ENCODE data around the gene TCERG1L.

Gene TCERG1L

DNA sequence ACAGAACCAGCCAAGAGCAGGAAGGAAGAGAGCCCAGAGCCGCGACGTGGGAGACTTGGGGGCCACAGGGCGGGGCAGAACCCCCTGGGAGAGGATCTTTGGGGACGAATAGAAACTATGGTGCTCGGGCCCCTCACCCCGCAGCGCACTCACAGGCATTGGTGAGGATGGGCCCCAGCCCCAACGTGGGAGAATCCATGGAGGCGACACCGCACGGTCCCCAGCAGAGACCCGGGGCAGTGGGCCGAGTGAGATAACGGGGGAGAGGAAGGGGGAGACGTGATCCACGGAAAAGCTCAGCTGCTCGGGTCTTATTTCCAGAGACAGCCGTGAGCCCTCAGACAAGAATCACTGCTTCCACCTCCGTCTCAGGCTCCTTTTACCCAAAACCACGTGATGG lies 222.4 kb downstream of the TCERG1L start:
- Histone ChIP-seq H3K27ac (ENCODE audit: low read depth, low read length) (no peak overlapping the region), H2AFZ (ENCODE audit: low read depth, low read length, severe bottlenecking) (no peak overlapping the region), H3K36me3 (ENCODE audit: low read length) (no peaks in the 10 kb centered on the region), H3K9me2 (replicated peaks; ENCODE audit: insufficient read depth, low read length) (no peaks in the 10 kb centered on the region), H4K20me1 (ENCODE audit: low read depth, low read length) (no peaks in the 10 kb centered on the region), H3K27me3 (ENCODE audit: low read length) (no peaks in the 10 kb centered on the region), H3F3A (ENCODE audit: insufficient read depth) (no peaks in the 10 kb centered on the region), H3K9ac (ENCODE audit: low read length) (no peak overlapping the region), H3K4me3 (ENCODE audit: insufficient read depth, low read length, poor library complexity, severe bottlenecking) (no peak overlapping the region), H3K4me2 (ENCODE audit: low read depth, low read length, poor library complexity, severe bottlenecking) (no peak overlapping the region), H3K9me3 (ENCODE audit: insufficient read depth, low read length) (no peaks in the 10 kb centered on the region), H3K79me2 (ENCODE audit: insufficient read depth, low read length) (no peaks in the 10 kb centered on the region)
- no peak for TF ChIP-seq EZH2phosphoT487 (conservative IDR thresholded peaks at IDR 0.05; ENCODE audit: low read length)
- TF ChIP-seq, protein P1, sequence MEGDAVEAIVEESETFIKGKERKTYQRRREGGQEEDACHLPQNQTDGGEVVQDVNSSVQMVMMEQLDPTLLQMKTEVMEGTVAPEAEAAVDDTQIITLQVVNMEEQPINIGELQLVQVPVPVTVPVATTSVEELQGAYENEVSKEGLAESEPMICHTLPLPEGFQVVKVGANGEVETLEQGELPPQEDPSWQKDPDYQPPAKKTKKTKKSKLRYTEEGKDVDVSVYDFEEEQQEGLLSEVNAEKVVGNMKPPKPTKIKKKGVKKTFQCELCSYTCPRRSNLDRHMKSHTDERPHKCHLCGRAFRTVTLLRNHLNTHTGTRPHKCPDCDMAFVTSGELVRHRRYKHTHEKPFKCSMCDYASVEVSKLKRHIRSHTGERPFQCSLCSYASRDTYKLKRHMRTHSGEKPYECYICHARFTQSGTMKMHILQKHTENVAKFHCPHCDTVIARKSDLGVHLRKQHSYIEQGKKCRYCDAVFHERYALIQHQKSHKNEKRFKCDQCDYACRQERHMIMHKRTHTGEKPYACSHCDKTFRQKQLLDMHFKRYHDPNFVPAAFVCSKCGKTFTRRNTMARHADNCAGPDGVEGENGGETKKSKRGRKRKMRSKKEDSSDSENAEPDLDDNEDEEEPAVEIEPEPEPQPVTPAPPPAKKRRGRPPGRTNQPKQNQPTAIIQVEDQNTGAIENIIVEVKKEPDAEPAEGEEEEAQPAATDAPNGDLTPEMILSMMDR (IDR thresholded peaks at IDR 0.05; ENCODE audit: insufficient read depth, low read length, poor library complexity, severe bottlenecking), result no peak

DNA sequence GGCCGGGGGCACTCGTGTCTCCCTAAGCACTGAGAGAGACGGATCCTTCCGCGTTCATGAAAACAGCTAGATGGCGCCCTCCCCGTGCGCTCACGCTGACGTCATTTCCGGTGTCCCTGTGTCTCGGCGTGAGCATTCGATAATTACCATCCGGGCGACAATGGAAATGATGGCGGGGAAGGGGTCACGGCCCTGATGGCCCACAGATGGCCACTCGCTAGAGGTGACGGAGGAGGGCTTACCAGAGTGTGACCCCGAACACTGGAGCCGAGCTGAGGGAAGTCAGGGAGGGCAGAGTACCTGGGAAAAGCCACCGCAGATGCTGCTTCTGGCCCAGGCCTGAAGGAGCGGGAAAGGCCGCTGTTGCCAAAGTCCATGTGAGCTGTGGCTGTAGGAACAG lies 222.9 kb downstream of the TCERG1L start:
- no peak for TF ChIP-seq EZH2phosphoT487 (conservative IDR thresholded peaks at IDR 0.05; ENCODE audit: low read length)
- TF ChIP-seq, protein P1 (IDR thresholded peaks at IDR 0.05; ENCODE audit: insufficient read depth, low read length, poor library complexity, severe bottlenecking), result no peak

DNA sequence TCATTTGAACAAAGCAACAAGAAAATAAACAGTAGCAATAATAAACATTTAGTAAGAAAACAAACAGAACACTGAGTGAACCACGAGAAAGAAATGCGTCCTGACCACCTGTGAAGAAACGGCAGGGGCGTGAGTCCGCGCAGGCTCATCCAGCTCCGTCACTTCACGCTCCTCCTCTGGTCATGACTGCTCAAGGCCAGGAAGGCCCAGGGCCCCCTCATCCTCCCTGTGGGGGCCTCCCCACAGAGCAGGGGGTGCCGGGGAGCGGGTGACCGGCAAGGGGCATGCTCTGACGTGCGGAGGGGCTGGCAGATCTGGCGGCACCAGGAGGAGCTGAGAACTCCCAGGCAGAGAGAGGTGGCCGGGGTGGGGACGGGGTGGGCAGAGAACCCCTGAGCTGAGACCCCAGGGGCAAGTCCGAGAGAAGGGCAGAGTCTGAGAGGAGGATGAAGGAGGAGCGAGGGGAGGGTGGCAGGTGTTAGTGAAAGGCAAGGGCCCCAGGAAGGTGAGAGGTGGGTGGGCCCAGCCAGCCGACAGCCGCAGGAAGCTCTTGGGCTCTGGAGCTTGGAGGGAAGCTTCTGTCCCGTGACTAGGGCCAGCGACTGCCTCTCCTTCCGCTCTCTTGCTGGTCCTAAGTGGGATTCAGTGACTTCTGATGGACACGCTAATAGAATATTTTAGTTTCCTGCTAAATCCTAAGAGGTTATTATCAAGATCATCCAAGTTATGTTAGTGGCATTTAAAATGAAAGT lies 223.9 kb downstream of the TCERG1L start:
- H4K20me1 ChIP-seq (ENCODE audit: low read depth, low read length), result no peaks in the 10 kb centered on the region
- H3K36me3 ChIP-seq (ENCODE audit: low read length), result no peaks in the 10 kb centered on the region
- H3K4me3 ChIP-seq (ENCODE audit: insufficient read depth, low read length, poor library complexity, severe bottlenecking), result no peak overlapping the region
- H2AFZ ChIP-seq (ENCODE audit: low read depth, low read length, severe bottlenecking), result no peak overlapping the region
- no peak overlapping the region for H3K27ac ChIP-seq (ENCODE audit: low read depth, low read length)
- no peaks in the 10 kb centered on the region for H3K27me3 ChIP-seq (ENCODE audit: low read length)
- no peaks in the 10 kb centered on the region for H3K9me2 ChIP-seq (replicated peaks; ENCODE audit: insufficient read depth, low read length)
- no peaks in the 10 kb centered on the region for H3K9me3 ChIP-seq (ENCODE audit: insufficient read depth, low read length)
- no peak for TF ChIP-seq EZH2phosphoT487 (conservative IDR thresholded peaks at IDR 0.05; ENCODE audit: low read length)
- TF ChIP-seq, protein P1 (IDR thresholded peaks at IDR 0.05; ENCODE audit: insufficient read depth, low read length, poor library complexity, severe bottlenecking), result no peak
- no peaks in the 10 kb centered on the region for H3F3A ChIP-seq (ENCODE audit: insufficient read depth)
- no peak overlapping the region for H3K9ac ChIP-seq (ENCODE audit: low read length)
- H3K4me2 ChIP-seq (ENCODE audit: low read depth, low read length, poor library complexity, severe bottlenecking), result no peak overlapping the region
- H3K79me2 ChIP-seq (ENCODE audit: insufficient read depth, low read length), result no peaks in the 10 kb centered on the region

More for the DNA sequence above, 222.9 kb downstream of the TCERG1L start:
- Histone ChIP-seq H3K4me3 (ENCODE audit: insufficient read depth, low read length, poor library complexity, severe bottlenecking) (no peak overlapping the region), H3K4me2 (ENCODE audit: low read depth, low read length, poor library complexity, severe bottlenecking) (no peak overlapping the region), H4K20me1 (ENCODE audit: low read depth, low read length) (no peaks in the 10 kb centered on the region), H3K9me2 (replicated peaks; ENCODE audit: insufficient read depth, low read length) (no peaks in the 10 kb centered on the region), H3F3A (ENCODE audit: insufficient read depth) (no peaks in the 10 kb centered on the region), H3K27me3 (ENCODE audit: low read length) (no peaks in the 10 kb centered on the region), H3K9me3 (ENCODE audit: insufficient read depth, low read length) (no peaks in the 10 kb centered on the region), H3K79me2 (ENCODE audit: insufficient read depth, low read length) (no peaks in the 10 kb centered on the region), H2AFZ (ENCODE audit: low read depth, low read length, severe bottlenecking) (no peak overlapping the region), H3K27ac (ENCODE audit: low read depth, low read length) (no peak overlapping the region), H3K36me3 (ENCODE audit: low read length) (no peaks in the 10 kb centered on the region), H3K9ac (ENCODE audit: low read length) (no peak overlapping the region)

Measured in SU-DHL-6 (cell line).